Measurements from ENCODE around the gene MFSD6. TPM values are rescaled to one million over a fixed set of nuclear protein-coding genes. Genes with fewer than 3 reads are reported as not detected.

MFSD6 gene
- total and polyA plus RNA-seq, 11 donors = 11.8 to 75.0 (median 18.9) TPM

GRCh38 chr2:190469771-190470170 is 61.6 kb downstream of the MFSD6 start:
- H3K9me3 ChIP-seq = no peaks in the 10 kb centered on the region
- H3K27ac ChIP-seq = peak overlapping the region; percentile 69 to 91 (median 82)
- DNase-seq (peak in 4 of 5 donors; percentile 37 to 70 (median 52)), ATAC-seq (peak; percentile 82 to 96 (median 95))
- H3K27me3 ChIP-seq = no peaks in the 10 kb centered on the region
- TF ChIP-seq POLR2A (IDR thresholded peaks at IDR 0.05) (no peak), CTCF (IDR thresholded peaks at IDR 0.05) (no peak)
- peaks cover 0 to 11% (median 0%) of the 10 kb centered on the region in 9 donors for H3K36me3 ChIP-seq
- H3K4me1 ChIP-seq = peaks cover 17 to 53% (median 40%) of the 10 kb centered on the region in 12 donors
- intact Hi-C loops (cut with DNase I) = loop anchor here in 4 of 10 donors (2.0 to 10.0 kb wide), 6 partner anchors 42 to 65 kb away; partner anchors contain the start of genes MFSD6 (in 3 of the 4) and NEMP2 (in 1 of the 4)
- WGBS, 4 donors = 25 to 33% (median 31%) methylated on average over 2 of the region's 2 CpGs
- peak overlapping the region in 5 of 12 donors; percentile 7 to 27 (median 7) for H3K4me3 ChIP-seq

- ATAC-seq (no peak), DNase-seq (no peak)
- intact Hi-C loops (cut with DNase I) = no loop called here
- Histone ChIP-seq H3K36me3 (peaks cover 0 to 11% (median 0%) of the 10 kb centered on the region in 9 donors), H3K27ac (peak overlapping the region; percentile 69 to 91 (median 82)), H3K4me1 (peaks cover 17 to 49% (median 39%) of the 10 kb centered on the region in 12 donors), H3K9me3 (no peaks in the 10 kb centered on the region), H3K27me3 (no peaks in the 10 kb centered on the region), H3K4me3 (peak overlapping the region in 1 of 12 donors; percentile 1)
- TF ChIP-seq POLR2A (IDR thresholded peaks at IDR 0.05) = no peak
- TF ChIP-seq CTCF (IDR thresholded peaks at IDR 0.05) = no peak
- WGBS, 4 donors = 62 to 71% (median 67%) methylated on average over 5 of the region's 5 CpGs
Observed at GRCh38 chr2:190470256-190470826, 62.2 kb downstream of the MFSD6 start.

GRCh38 chr2:190477661-190478454 is 69.7 kb downstream of the MFSD6 start:
- Histone ChIP-seq H3K27ac (peak overlapping the region in 10 of 12 donors; percentile 4 to 79 (median 53)), H3K36me3 (no peaks in the 10 kb centered on the region), H3K4me1 (peaks cover 0 to 32% (median 9%) of the 10 kb centered on the region in 12 donors), H3K9me3 (no peaks in the 10 kb centered on the region), H3K27me3 (no peaks in the 10 kb centered on the region), H3K4me3 (peak overlapping the region in 2 of 12 donors; percentile 7 to 25)
- DNase-seq (no peak), ATAC-seq (peak; percentile 73 to 78 (median 74))
- no peak for TF ChIP-seq POLR2A (IDR thresholded peaks at IDR 0.05)
- no peak for TF ChIP-seq CTCF (IDR thresholded peaks at IDR 0.05)
- intact Hi-C loops (cut with DNase I) = no loop called here
- 50 to 58% (median 52%) methylated on average over 4 of the region's 4 CpGs for WGBS, 4 donors
